ENCODE data around the gene XXYLT1. TPM values are rescaled to one million over a fixed set of nuclear protein-coding genes. Genes with fewer than 3 reads are reported as not detected.
"Not testable (repeated sequence)": the region's sequence is repeated elsewhere in the genome, so short reads cannot be mapped to it uniquely, and the experiment has no call there.

The XXYLT1 gene
- total and polyA plus RNA-seq, 12 donors, result 2.2 to 7.2 (median 3.6) TPM

DNA sequence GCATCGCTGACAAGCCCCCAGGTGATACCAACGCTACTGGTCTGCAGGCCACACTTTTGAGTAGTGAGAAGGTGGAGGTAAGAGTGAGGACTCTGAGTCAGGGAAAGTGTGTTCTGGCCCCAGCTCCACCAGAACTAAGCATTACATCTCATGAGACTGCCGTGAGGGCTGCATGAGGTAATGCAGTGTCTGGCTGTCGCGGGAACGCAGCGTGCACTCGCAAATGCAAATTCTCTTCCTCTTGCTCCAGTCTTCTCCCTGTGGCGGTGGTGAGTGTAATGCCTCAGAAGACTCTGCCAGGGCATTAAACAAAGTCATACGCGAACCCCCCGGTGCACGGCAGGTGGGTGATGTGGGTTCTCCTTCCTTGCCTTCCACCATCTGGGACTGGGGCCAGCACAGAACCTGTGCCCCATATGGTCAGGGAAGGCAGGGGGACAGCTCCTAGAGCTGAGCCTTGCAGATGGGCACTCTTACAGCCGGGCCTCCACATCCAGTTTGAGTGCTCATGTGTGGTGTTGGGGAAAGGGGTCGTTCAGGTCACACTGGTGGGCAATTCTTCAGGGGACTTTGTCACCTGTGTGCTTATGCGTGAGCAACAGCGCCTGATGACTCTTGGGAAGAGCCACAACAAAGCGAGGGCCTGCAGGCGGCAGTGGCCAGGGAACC lies 175.8 kb downstream of the XXYLT1 start:
- no peak overlapping the region for H3K4me3 ChIP-seq
- no peak overlapping the region for H3K27ac ChIP-seq
- 87 to 93% methylated on average over 19 of the region's 19 CpGs for WGBS, 2 donors
- intact Hi-C loops (cut with DNase I), result no loop called here
- ATAC-seq (no peak), DNase-seq (peak in 1 of 2 donors; percentile 8)
- no peaks in the 10 kb centered on the region for H3K9me3 ChIP-seq
- H3K27me3 ChIP-seq, result no peaks in the 10 kb centered on the region
- peaks cover 0 to 24% (median 16%) of the 10 kb centered on the region in 9 donors for H3K4me1 ChIP-seq
- no peak for TF ChIP-seq CTCF (IDR thresholded peaks at IDR 0.05)
- no peaks in the 10 kb centered on the region for H3K36me3 ChIP-seq

GRCh38 chr3:195094191-195094921 lies 176.6 kb downstream of the XXYLT1 start:
- Histone ChIP-seq H3K4me1 (peaks cover 0 to 21% (median 10%) of the 10 kb centered on the region in 9 donors), H3K27me3 (no peaks in the 10 kb centered on the region), H3K4me3 (no peak overlapping the region), H3K9me3 (no peaks in the 10 kb centered on the region), H3K36me3 (no peaks in the 10 kb centered on the region), H3K27ac (no peak overlapping the region)
- ATAC-seq, result no peak
- intact Hi-C loops (cut with DNase I), result no loop called here
- DNase-seq, result peak in 1 of 2 donors; percentile 8
- 89 to 91% methylated on average over 32 of the region's 32 CpGs for WGBS, 2 donors
- TF ChIP-seq CTCF (IDR thresholded peaks at IDR 0.05), result no peak

- ATAC-seq (no peak), DNase-seq (peak in 1 of 2 donors; percentile 2)
- WGBS, 2 donors, result 72 to 86% methylated on average over 9 of the region's 9 CpGs
- no peaks in the 10 kb centered on the region for H3K36me3 ChIP-seq
- no peaks in the 10 kb centered on the region for H3K27me3 ChIP-seq
- intact Hi-C loops (cut with DNase I), result no loop called here
- H3K9me3 ChIP-seq, result no peaks in the 10 kb centered on the region
- no peak overlapping the region for H3K27ac ChIP-seq
- H3K4me3 ChIP-seq, result no peak overlapping the region
- peaks cover 0 to 20% (median 7%) of the 10 kb centered on the region in 9 donors for H3K4me1 ChIP-seq
- no peak for TF ChIP-seq CTCF (IDR thresholded peaks at IDR 0.05)
Observed at GRCh38 chr3:195093731-195094130, 177.2 kb downstream of the XXYLT1 start.

- not testable (repeated sequence) for DNase-seq, ATAC-seq, H3K4me1 ChIP-seq, H3K36me3 ChIP-seq, H3K9me3 ChIP-seq, H3K27me3 ChIP-seq, H3K27ac ChIP-seq
- WGBS, 2 donors, result 11 to 59% methylated on average over 16 to 22 of the region's 25 CpGs
- intact Hi-C loops (cut with DNase I), result loop anchor here in 1 of 10 donors (10.0 kb wide), 1 partner anchor 213 kb away; no protein-coding TSS in a partner anchor
- peak overlapping the region in 6 of 10 donors; percentile 12 to 40 (median 28) for H3K4me3 ChIP-seq
Observed at GRCh38 chr3:195087840-195088601, 182.9 kb downstream of the XXYLT1 start.
